Astrocyte of the hippocampus (primary cell): Measurements from ENCODE around the gene POLD4.

Experiments
- DNase-seq: peaks from one replicate; pipeline ENCODE4 v3.0.0; 2011; ENCODE audit warnings: low read depth, low spot score

The POLD4 gene

DNA sequence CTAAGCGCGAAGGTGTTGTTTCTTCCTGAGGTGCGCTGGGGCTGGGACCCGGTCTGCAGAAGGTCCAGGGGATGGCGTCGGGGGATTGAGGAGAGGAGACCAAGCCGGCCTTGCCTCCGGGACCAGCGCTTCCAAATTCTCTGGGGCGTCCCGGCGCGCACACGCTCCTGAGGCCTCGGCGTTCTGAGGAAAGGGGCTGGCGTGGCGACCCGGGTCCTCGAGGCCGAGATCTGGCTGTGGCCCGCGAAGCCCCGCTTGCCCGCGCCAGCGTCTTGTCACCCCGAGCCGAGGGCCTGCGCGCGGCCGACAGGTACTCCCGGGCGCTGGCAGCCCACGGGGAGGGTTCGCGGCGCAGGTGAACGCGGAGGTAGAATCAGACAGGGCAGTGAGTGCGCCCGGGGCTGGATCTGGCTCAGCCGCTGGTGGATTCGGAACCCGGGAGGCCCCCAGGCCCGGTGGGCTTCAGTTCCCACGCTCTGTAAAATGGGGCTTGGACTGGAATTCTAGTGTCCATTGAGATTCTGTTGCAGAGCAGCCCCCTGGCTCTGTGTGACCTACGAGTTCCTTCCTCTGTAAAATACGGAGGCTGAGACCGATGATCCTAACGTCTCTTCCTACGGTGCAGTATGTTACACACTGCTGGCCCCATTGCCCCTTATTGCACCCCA lies 35.3 kb downstream of the POLD4 start:
- no peak for DNase-seq

DNA sequence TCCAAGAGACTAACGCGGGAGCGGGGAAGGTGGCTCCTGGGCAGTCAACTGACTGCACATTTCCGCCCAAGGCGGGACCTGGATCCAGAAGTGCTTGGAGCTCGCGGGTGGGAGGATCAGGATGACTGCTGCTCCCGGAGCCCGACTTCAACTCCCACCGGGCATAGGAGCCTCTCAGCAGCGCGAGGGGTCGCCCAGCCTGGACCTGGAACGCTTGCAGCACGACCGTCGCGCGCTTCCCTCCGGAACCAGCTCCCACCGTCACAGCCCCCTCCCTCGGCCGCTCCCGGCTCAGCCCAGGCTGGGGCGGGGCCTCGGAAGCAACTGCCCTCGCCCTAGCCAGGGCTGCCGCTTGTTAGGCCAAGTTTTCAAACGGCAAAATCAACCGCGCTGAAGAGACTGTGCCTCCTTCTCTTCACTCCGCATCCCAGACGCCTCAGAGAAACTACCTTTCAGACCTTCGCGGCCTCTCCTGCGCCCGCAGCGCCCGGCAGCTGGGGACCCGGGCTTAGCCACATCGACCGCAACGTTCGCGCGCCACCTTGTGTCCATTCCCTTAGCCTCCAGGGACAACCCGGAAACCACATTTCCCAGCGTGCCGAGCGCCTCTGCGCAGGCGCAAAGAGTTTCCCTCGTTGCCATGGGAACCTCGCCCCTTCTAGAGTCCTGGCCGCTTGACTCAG lies 36.0 kb downstream of the POLD4 start:
- peak; percentile 98 for DNase-seq

DNA sequence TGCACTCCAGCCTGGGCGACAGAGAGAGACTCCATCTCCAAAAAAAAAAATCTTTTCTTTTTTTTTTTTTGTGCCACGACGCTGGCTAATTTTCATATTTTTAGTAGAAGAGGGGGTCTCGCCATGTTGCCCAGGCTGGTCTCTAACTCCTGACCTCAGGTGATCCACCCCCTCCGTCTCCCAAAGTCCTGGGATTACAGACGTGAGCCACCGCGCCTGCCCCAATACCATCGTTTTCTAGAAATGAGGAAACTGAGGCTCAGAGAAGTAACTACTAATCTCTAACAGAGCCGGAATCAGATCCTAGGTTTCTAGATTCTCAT lies 36.5 kb downstream of the POLD4 start:
- DNase-seq: no peak

DNA sequence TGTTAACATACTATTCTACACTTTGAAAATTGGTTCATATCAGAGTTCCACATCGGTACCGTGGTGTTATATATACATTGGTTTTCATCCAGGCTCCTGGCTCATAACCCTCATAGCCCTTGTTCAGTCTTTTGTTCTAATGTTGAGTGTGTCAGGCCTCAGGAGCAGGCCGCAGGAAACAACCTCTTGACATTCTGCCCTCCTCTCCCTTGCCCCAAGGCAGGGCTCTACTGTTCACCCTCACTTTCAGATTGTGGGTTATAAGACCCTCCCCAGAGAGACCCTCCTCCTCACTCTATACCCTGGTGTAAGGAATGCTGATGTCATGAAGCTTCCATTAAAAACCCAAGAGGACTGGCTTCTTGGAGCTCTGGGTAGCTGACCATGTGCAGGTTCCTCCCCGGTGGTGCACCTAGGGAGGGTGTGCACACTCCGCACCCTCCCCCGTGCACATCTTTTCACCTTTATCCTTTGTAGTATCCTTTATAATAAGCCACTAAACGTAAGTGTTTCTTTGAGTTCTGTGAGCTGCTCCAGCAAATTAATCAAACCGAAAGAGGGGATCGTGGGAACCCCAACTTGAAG lies 37.9 kb downstream of the POLD4 start:
- no peak for DNase-seq

DNA sequence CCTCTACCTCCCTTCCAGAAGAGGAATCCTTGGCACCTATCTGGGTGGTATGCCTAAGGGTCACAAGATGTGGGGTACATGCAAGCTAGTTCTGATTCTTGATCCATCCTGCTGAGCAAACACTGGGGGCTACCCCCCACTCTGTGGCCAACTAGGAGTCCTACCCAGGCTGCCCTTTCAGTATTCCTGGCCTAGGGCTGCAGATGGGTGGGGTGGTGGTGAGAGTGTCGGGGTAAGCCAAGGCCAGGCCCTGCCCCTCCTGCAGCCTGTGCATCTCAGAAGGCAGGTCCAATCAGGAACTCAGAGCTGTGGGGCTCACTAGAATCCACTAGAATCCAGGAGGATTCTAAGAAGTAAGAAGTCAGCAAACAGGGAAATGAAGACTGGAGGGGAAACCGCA lies 39.1 kb downstream of the POLD4 start:
- DNase-seq: no peak

DNA sequence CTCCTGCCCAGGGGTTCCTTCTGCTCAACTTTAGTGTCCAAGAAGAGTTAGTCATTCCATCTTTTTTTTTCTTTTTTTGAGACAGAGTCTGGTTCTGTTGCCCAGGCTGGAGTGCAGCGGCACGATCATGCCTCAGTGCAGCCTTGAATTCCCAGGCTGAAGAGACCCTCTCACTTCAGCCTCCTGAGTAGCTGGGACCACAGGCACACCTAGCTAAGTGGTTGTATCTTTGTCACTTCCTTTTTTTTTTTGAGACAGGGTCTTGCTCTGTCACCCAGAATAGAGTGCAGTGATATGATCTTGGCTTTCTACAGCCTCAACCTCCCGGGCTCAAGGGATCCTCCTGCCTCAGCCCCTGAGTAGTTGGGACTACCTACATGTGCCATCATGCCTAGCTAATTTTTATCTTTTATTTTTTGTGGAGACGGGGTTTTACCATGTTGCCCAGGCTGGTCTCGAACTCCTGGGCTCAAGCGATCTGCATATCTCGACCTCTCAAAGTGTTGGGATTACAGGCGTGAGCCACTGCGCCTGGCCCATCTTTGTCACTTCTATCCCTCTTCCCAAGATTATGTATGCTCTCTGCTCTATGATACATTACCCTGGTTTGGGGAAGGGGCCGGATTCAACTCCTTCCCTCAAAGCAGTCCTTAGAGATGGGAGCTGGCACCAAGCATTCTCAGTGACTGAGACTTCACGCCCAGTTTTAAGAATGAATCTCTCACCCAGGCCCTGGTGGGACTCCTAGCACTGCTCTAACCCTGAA lies 40.0 kb downstream of the POLD4 start:
- DNase-seq: no peak

DNA sequence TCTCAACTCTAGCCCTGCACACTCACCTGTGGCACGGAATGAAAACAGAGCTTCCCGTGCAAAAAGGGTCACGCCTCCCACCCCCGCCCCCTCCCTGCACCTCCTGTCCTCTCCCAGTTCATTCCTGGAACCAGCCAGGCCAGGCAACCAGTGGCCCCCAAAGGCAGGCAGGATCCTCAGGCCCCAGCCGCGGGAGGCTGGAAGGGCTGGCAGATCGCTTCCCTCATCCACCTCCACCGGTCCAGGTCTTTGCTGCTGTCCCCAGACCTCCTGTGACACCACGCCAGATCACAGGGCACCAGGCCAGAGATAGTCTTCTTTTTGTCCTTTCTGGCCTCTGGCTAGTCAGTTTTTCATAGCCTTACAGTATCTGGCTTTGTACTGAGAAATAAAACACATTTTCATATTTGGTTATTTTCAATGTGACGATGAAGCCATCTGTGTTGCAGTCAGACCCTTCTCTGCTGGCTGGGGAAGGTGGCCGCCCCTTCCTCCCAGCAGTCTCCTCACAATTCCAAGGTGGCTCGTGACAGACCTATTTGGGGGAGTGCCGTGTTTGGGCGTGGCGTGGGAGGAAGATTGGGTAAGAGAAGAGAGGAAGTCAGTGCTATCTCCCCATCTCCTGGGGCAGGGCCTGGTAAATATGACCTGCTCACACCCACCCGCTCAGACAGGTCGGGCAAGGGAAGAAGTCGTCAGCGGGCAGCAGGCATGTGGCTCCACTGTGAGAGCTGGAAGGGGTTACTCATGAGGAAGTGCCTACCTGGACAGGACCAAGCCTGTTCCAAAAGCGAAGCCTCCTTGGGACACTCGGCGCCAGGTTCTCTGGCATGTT lies 40.9 kb downstream of the POLD4 start:
- no peak for DNase-seq

DNA sequence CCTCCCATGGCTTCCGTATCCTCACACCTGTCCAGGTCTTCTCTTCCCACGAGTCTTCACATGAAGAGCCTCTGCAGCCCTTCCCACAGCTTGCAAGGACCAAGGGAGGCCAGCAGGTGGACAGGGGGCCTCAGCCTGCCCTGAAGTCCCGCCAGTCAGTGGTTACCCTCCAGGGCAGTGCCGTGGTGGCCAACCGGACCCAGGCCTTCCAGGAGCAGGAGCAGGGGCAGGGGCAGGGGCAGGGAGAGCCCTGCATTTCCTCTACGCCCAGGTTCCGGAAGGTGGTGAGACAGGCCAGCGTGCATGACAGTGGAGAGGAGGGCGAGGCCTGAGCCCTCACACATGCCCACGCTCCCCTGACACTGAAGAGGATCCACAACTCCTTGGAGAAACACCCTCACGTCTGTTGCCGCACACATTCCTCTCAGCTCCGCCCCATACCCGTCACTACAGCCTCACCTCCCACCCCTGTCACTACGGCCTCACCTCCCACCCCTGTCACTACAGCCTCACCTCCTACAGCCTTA lies 41.7 kb downstream of the POLD4 start:
- no peak for DNase-seq

DNA sequence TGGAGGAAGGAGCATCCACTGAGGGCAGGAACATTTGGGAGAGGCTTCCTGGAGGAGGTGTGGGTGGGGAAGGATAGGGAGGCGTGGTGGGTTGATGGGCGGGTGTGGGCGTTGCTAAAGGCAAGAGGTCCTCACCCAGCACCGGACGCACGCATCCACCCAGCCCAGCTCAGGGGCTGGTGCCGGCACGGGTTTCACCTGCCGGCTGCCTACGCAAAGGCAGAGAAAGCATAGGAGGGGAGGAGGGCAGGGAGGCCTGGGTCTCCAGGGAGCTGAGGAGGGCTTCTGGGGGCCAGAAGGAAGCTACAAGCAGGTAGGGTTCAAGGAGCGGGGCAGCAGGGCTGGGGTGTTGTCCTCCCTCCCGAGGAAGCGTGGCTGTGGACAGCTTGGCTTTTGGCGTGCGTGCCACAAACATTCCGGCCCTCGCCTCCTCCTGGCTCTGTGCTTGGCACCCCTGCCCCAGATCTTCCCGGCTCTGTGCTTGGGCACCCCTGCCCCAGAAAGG lies 42.2 kb downstream of the POLD4 start:
- no peak for DNase-seq

DNA sequence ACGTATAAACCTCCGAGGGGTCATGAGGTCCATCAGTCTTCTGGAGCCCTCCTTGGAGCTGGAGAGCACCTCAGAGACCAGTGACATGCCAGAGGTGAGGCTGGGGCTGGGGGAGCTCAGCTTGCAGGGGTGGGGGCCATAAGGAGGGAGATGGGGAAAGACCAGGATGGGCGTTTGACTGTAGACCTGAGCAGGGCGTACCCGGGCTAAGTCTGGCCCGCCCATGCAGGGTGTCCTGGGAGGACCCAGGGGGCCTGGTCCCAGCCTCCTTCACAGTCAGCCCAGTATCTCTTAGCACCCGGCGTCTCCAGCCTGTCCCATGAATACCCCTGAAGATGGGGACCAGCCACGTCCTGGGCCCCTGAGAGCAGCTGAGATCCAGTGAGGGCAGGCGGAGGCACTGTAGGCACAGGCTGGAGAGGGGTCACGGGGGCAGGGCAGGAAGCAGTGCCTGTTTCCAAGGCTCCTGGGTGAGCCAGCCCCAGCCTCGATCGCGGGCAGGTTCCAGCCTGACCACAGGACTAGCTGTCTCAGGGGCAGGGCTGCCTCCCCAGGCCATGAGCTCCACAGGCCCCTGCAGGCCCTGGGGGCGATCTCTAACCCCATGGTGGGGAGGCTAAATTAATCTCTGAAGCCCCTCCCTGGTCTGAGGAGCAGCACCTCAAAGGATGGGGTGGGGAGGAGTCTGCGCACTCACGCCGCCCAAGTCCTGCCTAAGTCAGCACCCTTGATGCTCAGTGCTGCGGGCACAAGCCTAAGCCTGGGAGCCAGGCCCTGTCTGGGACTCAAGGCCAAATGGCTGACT lies 42.9 kb downstream of the POLD4 start:
- DNase-seq: no peak

DNA sequence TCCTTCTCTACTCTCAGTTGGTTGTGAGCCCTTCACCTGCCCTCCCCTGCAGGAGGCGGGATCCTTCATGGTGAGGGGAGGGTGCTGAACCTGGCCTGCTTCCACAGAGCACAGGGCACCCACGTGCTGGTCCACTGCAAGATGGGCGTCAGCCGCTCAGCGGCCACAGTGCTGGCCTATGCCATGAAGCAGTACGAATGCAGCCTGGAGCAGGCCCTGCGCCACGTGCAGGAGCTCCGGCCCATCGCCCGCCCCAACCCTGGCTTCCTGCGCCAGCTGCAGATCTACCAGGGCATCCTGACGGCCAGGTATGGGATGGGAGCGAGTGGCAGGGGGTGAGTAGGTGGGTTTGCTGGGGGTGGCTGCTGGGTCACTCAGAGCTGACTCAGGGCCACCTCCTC lies 43.7 kb downstream of the POLD4 start:
- DNase-seq: no peak

DNA sequence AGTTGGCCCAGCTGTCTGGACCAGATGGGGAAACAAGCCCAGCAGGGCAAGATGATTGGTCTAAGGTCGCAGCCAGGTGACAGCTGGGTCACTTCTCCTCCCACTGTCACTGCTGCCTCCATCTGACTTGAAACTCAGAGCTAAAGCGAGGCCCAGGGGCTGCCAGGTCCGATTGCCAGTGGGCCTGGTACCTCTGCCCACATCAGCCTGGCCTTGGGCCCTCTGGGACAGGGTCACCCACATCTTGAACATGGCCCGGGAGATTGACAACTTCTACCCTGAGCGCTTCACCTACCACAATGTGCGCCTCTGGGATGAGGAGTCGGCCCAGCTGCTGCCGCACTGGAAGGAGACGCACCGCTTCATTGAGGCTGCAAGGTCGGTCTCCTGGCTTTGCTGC lies 44.2 kb downstream of the POLD4 start:
- no peak for DNase-seq

DNA sequence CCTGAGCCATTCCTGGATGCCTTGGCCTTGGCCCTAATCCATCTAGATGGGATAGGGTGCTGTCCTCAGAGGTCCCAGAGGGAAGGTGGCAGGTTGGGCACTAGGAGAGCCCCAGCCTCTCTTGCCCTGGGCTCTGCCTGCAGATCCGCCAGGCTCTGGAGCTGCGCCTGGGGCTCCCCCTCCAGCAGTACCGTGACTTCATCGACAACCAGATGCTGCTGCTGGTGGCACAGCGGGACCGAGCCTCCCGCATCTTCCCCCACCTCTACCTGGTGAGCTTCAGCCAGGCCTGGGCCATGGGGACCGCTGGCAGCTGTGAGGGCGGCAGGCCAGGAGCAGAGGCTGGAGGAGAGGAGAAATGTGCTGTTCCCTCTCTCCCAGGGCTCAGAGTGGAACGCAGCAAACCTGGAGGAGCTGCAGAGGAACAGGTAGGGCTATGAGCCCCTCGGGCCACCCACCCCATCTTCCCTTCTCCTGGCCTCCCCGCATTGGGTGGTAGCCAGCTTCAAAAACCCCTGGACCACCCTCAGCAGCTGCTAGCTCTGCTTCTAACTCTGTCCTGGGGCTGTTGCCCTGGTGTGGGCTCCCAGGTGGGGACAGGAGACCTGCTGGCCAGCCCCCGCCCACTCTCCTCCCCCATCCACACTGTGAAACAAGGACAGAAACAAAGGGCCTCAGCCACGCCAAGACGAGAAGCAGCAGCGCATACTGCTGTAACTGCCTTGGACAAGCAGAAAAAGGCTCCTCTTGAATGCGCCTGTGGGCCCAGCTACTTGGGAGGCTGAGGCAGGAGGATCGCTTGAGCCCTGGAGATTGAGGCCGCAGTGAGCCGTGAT lies 45.1 kb downstream of the POLD4 start:
- no peak for DNase-seq

DNA sequence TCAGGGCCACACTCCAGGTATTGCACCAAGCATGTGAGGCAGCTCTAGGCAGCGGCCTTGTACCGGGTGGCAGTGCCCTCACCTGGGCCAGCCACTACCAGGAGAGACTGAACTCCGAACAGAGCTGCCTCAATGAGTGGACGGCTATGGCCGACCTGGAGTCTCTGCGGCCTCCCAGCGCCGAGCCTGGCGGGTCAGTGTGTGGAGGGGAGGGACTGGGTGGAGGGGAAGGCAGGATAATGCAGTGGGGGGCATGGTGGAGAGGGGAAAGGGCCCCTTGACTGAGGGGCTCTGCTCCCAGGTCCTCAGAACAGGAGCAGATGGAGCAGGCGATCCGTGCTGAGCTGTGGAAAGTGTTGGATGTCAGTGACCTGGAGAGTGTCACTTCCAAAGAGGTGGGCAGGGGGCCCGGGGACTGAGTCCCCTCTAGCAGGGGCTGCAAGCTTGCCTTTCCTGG lies 45.8 kb downstream of the POLD4 start:
- no peak for DNase-seq

DNA sequence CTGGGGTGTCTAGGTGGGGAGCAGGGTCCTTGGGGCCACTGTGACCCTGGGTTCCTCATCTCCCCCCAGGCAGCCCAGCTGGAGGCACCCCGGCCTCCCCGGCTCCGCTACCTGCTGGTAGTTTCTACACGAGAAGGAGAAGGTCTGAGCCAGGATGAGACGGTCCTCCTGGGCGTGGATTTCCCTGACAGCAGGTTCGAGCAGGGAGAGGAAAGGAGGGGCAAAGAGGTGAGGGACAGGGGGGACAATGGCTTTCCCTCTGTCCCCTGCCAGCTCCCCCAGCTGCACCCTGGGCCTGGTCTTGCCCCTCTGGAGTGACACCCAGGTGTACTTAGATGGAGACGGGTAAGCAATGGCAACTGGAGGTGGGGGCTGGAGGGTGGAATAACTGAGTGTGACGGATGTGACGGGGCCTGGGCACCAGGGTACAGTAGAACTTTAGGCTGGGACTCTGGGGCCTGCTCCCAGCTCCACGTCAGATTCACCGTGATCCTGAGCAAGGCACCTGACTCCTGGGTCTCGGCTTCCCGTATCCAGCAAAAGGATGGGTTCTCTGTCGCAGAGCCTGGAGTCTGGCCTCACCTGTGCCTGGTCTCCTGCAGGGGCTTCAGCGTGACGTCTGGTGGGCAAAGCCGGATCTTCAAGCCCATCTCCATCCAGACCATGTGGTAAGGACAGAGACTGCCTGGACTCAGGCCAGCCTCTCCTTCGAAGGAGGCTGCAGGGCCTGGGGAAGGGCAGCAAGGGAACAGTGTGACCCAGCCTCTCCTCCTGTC lies 46.4 kb downstream of the POLD4 start:
- no peak for DNase-seq

DNA sequence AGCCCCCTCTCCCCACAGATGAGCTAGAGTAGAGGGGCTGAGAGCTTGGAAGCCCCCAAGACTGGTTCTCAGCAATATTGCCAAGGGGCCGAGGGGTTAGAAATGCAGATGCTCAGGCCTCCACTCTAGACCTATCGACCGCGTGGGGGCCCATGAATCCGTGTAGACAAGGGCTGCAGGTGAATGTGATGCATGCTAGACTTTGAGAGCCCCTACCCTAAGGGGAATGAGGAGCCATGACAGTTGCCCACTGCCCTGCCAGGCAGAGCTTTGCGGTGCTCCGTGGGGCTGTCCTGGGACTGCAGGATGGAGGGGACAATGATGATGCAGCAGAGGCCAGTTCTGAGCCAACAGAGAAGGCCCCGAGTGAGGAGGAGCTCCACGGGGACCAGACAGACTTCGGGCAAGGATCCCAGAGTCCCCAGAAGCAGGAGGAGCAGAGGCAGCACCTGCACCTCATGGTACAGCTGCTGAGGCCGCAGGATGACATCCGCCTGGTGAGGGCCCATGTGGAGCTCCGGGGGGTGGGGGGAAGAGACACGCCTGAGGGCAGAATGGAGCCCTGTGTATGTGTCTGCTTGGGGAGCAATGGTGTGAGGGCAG lies 48.7 kb downstream of the POLD4 start:
- DNase-seq: no peak

DNA sequence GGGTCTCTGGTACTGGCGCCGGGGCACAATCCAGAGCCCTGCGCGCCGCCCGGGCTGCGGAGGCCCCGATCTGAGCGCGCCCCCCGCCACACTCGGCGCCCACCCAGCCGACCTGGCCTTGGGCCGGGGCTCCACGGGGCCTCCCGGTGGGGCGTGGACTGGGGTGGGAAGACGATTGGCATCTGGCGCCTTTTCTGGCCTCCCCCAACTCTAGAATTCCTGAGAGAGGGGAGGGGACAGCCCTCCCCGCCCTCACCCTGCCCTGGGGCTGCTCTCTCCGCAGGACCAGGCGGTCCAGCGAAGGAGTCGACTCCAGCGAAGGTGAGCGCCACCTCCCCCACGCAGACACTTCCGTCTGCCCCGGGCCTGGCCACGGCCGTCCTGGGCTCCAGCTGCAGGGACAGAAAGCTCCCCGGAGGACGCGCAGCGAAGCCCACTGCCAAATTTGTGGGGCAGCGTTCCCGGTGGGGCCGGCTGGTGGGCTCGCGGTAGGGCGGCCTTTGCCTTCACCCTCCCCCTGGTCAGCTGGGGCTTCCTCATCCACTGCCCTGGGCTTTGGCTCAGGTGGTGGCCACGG lies 49.4 kb downstream of the POLD4 start:
- DNase-seq: peak; percentile 55
